ENCODE data around the gene DNAH14. TPM values are rescaled to one million over a fixed set of nuclear protein-coding genes. Genes with fewer than 3 reads are reported as not detected.

Gene DNAH14
- total and polyA plus RNA-seq, 9 of the 15 experiments (the other 6 are each of a cell fraction or from before 2014, with no cell fraction given) = 58.4 to 142 (median 98.4) TPM

DNA sequence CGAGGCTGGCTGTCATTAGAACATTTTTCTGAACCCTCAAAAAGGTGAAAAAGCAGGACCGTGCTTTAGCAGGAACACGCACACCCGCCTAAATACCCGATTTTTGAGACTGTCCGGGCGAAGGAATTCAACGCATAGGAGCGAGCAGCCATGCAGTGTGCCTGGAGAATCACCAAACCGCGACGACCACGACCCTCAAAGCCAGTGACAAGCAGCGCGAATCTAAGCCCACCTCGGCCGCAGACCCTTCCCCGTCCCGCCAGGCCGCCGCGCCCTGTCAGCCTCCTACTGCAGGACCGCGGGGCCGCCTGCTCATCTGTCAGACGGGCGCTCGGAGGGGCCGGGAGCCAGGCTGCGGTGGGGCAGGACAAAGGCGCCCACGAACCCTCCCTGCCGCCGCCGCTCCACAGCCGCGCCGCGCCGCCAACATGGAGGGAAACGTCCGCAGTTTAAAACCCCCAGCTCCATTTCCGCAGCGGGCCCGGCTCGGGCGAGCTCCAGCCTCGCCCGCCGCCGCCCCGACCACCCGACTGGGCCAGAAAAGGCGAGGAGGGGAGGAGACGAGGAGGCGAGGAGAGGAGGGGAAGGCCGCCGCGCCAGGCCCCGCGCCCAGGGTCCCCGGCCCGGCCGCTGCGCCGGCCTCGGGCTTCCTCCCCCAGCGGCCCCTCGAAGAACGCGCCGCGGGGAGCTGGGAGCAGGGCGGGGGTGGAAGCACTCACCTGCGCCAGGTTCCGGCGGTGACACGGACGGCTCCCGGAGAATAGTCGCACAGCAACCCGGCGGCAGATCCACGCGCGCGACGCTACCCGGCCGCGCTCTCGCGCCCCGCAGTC, 498.0 kb downstream of the DNAH14 start, which contains the start of gene LBR (continued):
- TF ChIP-seq, protein P1, sequence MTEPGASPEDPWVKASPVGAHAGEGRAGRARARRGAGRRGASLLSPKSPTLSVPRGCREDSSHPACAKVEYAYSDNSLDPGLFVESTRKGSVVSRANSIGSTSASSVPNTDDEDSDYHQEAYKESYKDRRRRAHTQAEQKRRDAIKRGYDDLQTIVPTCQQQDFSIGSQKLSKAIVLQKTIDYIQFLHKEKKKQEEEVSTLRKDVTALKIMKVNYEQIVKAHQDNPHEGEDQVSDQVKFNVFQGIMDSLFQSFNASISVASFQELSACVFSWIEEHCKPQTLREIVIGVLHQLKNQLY (CRISPR knock-in tag; conservative IDR thresholded peaks at IDR 0.05) = 0 out of 4 replicates have a peak, but pooled peaks of 1 of the 2 experiments have one; percentile 32
- TF ChIP-seq GABPB1 (CRISPR knock-in tag; IDR thresholded peaks at IDR 0.05) = peak; percentile 47; the same call in 1 of the 2 replicates
- no peak for TF ChIP-seq KDM4B (IDR thresholded peaks at IDR 0.05; ENCODE audit: borderline replicate concordance in 2 of 2, low read depth in 1 of 2)
- TF ChIP-seq ZNF282 (CRISPR knock-in tag; IDR thresholded peaks at IDR 0.05) = no peak
- no peak for TF ChIP-seq DLX4 (CRISPR knock-in tag; IDR thresholded peaks at IDR 0.05)
- TF ChIP-seq IRF2 (CRISPR knock-in tag; IDR thresholded peaks at IDR 0.05) = no peak; the same call in 1 of the 2 replicates
- TF ChIP-seq ATF4 (CRISPR knock-in tag; IDR thresholded peaks at IDR 0.05) = no peak
- peak; percentile 56; the same call in 1 of the 2 replicates for TF ChIP-seq SIN3B (IDR thresholded peaks at IDR 0.05; ENCODE audit: low read depth)
- TF ChIP-seq ZNF589 (CRISPR knock-in tag; IDR thresholded peaks at IDR 0.05; ENCODE audit: low read depth) = no peak
- TF ChIP-seq, protein P2, sequence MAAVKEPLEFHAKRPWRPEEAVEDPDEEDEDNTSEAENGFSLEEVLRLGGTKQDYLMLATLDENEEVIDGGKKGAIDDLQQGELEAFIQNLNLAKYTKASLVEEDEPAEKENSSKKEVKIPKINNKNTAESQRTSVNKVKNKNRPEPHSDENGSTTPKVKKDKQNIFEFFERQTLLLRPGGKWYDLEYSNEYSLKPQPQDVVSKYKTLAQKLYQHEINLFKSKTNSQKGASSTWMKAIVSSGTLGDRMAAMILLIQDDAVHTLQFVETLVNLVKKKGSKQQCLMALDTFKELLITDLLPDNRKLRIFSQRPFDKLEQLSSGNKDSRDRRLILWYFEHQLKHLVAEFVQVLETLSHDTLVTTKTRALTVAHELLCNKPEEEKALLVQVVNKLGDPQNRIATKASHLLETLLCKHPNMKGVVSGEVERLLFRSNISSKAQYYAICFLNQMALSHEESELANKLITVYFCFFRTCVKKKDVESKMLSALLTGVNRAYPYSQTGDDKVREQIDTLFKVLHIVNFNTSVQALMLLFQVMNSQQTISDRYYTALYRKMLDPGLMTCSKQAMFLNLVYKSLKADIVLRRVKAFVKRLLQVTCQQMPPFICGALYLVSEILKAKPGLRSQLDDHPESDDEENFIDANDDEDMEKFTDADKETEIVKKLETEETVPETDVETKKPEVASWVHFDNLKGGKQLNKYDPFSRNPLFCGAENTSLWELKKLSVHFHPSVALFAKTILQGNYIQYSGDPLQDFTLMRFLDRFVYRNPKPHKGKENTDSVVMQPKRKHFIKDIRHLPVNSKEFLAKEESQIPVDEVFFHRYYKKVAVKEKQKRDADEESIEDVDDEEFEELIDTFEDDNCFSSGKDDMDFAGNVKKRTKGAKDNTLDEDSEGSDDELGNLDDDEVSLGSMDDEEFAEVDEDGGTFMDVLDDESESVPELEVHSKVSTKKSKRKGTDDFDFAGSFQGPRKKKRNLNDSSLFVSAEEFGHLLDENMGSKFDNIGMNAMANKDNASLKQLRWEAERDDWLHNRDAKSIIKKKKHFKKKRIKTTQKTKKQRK (IDR thresholded peaks at IDR 0.05; ENCODE audit: borderline replicate concordance, low read depth, low read length) = no peak
- TF ChIP-seq ERF (CRISPR knock-in tag; IDR thresholded peaks at IDR 0.05) = peak; percentile 56; the same call in 1 of the 2 replicates

Measured in K562 (cell line).